Astrocyte of the cerebellum (primary cell): Measurements from ENCODE around the gene GASK1A.
"Not testable (repeated sequence)": the region's sequence is repeated elsewhere in the genome, so short reads cannot be mapped to it uniquely, and the experiment has no call there.

Experiments used
- DNase-seq: peaks from one replicate; pipeline ENCODE4 v3.0.0-alpha.2; 2011; ENCODE audit warnings: low read depth
- H3K4me3 ChIP-seq: 2 replicates; pipeline ENCODE4 v1.5.1; 2011; ENCODE audit warnings: mild to moderate bottlenecking, low read depth, low read length, moderate library complexity
- in situ Hi-C: cut with HindIII; loops from 2 replicates; pipeline ENCODE4 v1.10.0; 2017; ENCODE audit warnings: low sequenced_read_pairs
- TF ChIP-seq, protein P1 (sequence below): IDR thresholded peaks from 2 replicates; pipeline ENCODE4 v1.5.1; 2012; ENCODE audit warnings: low read length, low read depth, moderate library complexity, mild to moderate bottlenecking; ENCODE audit errors: missing control alignments

The GASK1A gene

GRCh38 chr3:43062040-43062563 is 83.0 kb downstream of the GASK1A start:
- in situ Hi-C loops, result no loop called here
- TF ChIP-seq, protein P1, sequence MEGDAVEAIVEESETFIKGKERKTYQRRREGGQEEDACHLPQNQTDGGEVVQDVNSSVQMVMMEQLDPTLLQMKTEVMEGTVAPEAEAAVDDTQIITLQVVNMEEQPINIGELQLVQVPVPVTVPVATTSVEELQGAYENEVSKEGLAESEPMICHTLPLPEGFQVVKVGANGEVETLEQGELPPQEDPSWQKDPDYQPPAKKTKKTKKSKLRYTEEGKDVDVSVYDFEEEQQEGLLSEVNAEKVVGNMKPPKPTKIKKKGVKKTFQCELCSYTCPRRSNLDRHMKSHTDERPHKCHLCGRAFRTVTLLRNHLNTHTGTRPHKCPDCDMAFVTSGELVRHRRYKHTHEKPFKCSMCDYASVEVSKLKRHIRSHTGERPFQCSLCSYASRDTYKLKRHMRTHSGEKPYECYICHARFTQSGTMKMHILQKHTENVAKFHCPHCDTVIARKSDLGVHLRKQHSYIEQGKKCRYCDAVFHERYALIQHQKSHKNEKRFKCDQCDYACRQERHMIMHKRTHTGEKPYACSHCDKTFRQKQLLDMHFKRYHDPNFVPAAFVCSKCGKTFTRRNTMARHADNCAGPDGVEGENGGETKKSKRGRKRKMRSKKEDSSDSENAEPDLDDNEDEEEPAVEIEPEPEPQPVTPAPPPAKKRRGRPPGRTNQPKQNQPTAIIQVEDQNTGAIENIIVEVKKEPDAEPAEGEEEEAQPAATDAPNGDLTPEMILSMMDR, result no peak
- H3K4me3 ChIP-seq, result no peak overlapping the region
- DNase-seq, result no peak

DNA sequence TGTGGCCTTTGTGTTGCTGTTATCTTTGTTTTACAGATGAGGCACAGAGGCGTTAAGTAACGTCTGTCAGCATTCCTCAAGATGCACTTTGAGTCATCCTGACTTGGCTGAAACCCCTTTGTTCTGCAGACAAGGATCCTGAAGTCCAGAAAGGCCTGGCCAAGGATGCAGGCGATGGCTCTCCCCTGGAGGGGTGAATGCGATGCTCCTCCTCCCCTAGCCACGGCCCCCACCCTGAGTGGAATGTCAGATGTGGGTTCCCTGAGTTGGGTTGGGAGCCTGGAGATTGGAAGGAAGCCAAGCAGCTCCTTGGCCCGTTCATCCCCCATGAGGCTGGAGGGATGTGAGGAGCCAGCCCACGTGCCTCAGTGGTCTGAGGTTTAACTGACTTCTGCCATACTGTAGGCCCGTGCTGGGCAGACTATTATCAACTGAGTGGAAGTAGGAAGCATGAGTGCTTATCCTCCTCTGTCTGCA is 83.5 kb downstream of the GASK1A start:
- in situ Hi-C loops, result no loop called here
- TF ChIP-seq, protein P1, result no peak
- no peak overlapping the region for H3K4me3 ChIP-seq
- no peak for DNase-seq

GRCh38 chr3:43063114-43063513 is 84.0 kb downstream of the GASK1A start:
- in situ Hi-C loops, result no loop called here
- DNase-seq, result no peak
- H3K4me3 ChIP-seq, result no peak overlapping the region
- TF ChIP-seq, protein P1, result no peak

GRCh38 chr3:43070670-43071069 is 91.6 kb downstream of the GASK1A start:
- H3K4me3 ChIP-seq, in situ Hi-C loops, DNase-seq: not testable (repeated sequence)

DNA sequence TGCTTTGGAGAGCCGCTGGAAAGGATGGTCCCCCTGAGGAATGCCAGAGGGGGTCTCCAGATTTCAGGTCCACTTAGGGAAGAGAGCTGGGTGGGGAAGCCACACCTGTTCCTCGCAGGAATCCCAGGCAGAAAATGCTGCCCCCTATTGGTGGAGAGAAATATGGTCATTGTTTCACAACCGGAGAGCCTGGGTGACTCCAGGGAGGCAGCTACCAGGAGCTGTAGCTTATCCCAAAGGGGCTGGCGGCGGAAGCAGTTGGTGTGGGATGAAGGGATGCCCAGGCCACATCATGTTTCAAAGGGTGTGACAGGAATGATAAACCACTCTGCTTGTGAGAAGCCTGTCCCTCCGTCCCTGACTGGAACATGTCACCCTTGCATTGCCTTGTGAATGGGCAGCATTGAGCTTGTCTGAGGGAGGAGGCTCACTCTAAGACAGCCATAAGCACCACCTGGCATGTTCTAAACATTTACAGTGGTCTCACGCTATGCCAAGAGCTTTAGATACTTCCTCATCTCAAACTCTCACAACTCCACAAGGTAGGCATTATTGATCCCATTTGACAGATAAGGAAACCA is 92.3 kb downstream of the GASK1A start:
- no peak for DNase-seq
- in situ Hi-C loops, result no loop called here
- H3K4me3 ChIP-seq, result no peak overlapping the region
- TF ChIP-seq, protein P1, result peak; percentile 30

DNA sequence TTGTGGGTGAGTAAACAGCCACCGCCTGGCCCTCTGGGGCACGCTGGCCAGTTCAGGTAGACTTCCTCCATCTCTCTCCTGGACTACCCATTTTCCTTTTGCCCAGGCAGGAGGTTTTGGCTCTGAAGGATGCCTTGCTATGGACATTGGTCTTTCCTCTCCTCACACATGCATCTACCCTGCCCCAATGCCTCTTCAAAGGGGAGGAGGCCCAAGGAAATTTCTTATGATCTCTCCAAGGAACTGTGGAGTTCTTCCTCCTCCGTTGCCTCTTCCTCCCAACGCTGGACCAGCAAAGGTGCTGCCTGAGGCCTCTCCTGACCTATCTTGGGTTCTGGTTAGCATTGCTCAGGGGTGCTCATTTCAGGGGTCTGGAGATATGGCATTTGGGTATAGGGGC is 93.2 kb downstream of the GASK1A start:
- DNase-seq, result no peak
- in situ Hi-C loops, result no loop called here
- no peak overlapping the region for H3K4me3 ChIP-seq
- TF ChIP-seq, protein P1, result no peak

DNA sequence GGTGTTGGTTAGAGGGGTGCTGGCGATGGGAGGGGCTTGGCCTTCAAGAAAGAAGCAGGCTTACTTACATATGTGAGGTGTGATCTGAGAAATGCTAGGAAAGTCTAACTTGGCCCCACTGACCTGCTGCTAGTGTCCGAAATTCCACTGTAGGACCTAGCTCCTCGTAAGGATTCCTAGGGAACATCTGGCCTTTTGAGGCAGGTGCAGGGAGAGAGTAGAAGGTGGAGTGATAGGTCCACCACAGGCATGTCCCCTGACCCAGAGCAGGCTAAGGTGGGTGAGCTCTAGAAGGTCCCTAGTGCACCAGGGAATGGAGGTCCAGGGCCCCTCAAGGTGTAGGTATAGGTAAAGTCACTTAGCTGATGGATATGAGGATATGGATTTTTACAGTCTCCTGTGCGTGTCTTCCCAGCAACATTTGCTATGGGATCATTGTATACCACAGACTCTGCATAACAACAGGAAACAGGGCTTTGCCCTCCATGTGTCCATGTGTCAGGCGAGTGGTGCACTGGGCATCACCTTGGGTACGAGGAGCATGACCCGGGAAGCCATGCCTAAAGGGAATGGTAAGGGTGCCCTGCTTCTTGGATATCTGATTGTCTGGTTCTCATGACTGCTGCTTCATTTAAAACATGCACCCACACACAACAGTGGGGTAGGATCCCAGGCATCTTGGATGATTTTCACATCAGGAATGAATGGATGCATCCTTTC is 94.2 kb downstream of the GASK1A start:
- TF ChIP-seq, protein P1, result no peak
- no peak for DNase-seq
- H3K4me3 ChIP-seq, result no peak overlapping the region
- in situ Hi-C loops, result no loop called here
